Sigmoid colon (tissue), 4 donors: ENCODE data around the gene UVRAG.

ENCODE experiments used
- EP300 ChIP-seq, 4 donors: sonication (generic); formaldehyde crosslinking; IDR thresholded peaks; one replicate each; pipeline ENCODE4 v1.6.1; 2017; ENCODE audit warnings: antibody characterized with exemption in 4 of 4
- POLR2AphosphoS5 ChIP-seq, 4 donors: sonication (generic); formaldehyde crosslinking; IDR thresholded peaks; one replicate each; pipeline ENCODE4 v1.6.1; 2017; ENCODE audit warnings: antibody characterized with exemption in 4 of 4
- TF ChIP-seq, protein P1 (sequence below), 4 experiments: fragments of 450-650 bp in 3 of 4; fragments of 200-600 bp in 1 of 4; IDR thresholded peaks; one replicate each; pipeline ENCODE4 v1.5.1; 2016 to 2019; ENCODE audit warnings: antibody characterized with exemption in 4 of 4, mild to moderate bottlenecking in 3 of 4, moderate library complexity in 2 of 4

DNA sequence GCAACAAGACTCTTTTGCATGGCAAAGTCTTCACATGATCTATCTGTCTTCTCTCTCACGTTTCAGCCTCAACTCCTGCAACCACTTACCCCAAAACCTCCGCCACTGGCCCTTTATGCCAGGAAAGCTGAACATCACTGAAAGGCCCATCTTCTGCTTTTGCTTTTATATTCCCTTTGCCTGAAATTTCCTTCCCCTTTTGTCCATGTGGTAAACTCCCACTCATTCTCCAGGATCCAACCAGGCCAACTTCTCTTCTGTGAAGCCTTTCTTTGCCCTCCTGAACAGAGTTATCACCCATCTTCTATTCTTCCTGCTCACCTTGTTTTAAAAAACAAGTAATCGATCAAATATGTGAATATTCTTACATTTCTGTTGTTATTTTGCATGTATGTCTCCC lies 273.5 kb downstream of the UVRAG start:
- TF ChIP-seq EP300 (IDR thresholded peaks at IDR 0.05) (no peak), POLR2AphosphoS5 (IDR thresholded peaks at IDR 0.05) (no peak)
- TF ChIP-seq, protein P1, sequence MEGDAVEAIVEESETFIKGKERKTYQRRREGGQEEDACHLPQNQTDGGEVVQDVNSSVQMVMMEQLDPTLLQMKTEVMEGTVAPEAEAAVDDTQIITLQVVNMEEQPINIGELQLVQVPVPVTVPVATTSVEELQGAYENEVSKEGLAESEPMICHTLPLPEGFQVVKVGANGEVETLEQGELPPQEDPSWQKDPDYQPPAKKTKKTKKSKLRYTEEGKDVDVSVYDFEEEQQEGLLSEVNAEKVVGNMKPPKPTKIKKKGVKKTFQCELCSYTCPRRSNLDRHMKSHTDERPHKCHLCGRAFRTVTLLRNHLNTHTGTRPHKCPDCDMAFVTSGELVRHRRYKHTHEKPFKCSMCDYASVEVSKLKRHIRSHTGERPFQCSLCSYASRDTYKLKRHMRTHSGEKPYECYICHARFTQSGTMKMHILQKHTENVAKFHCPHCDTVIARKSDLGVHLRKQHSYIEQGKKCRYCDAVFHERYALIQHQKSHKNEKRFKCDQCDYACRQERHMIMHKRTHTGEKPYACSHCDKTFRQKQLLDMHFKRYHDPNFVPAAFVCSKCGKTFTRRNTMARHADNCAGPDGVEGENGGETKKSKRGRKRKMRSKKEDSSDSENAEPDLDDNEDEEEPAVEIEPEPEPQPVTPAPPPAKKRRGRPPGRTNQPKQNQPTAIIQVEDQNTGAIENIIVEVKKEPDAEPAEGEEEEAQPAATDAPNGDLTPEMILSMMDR (IDR thresholded peaks at IDR 0.05), result no peak
